HepG2 (cell line): ENCODE data around the gene BCAN. TPM values are rescaled to one million over a fixed set of nuclear protein-coding genes. Genes with fewer than 3 reads are reported as not detected.

Source experiments
- ATAC-seq: fragments of 200-7000 bp; cut with Tn5 transposase; 3 replicates; pipeline ENCODE4 v1.9.1; 2020; ENCODE audit warnings: mild to moderate bottlenecking, moderate library complexity
- BruUV-seq: library from RNA; stranded (reverse); fragments of 400-500 nt; replicated peaks from 2 replicates; lab custom pipeline; 2021; lab: Mats Ljungman, UMichigan
- CTCF ChIA-PET: fragments of 300-600 bp; formaldehyde crosslinking; extraction: SDS; loops from one replicate; lab custom pipeline; 2021; ENCODE audit warnings: low total read pairs, inconsistent platforms, low intra/inter-chr PET ratio; lab: Yijun Ruan, JAX
- POLR2A ChIA-PET: fragments of 350-600 bp; sonication (Branson Sonifier 250); formaldehyde crosslinking; loops from one replicate; lab custom pipeline; 2020; ENCODE audit warnings: antibody characterized with exemption, inconsistent platforms; lab: Yijun Ruan, JAX
- DNase-seq: peaks from one replicate; pipeline ENCODE4 v3.0.0-alpha.2; 2015; ENCODE audit warnings: low spot score
- FAIRE-seq: peaks from 3 replicates; lab custom pipeline; 2011; peaks lifted over from hg19 to GRCh38; lab: Jason Lieb, UNC
- H2AFZ ChIP-seq: one replicate; pipeline ENCODE4 v1.6.1; 2011; ENCODE audit warnings: low read length, inconsistent platforms
- H3K27ac ChIP-seq: fragments of 300-600 bp; 3 replicates; pipeline ENCODE4 v1.8.0; 2011; ENCODE audit warnings: mixed run types, mild to moderate bottlenecking, mixed read lengths, low read length, inconsistent platforms; ENCODE audit not compliant: insufficient read depth; ENCODE audit errors: extremely low read length
- H3K27me3 ChIP-seq, 2 experiments: fragments of 200-600 bp in 1 of 2; 2 replicates in 1 of 2; 3 replicates in 1 of 2; pipeline versions ENCODE4 v1.6.0 to v1.8.0; 2011; ENCODE audit warnings: low read length in 2 of 2, mild to moderate bottlenecking in 2 of 2, moderate library complexity in 2 of 2, inconsistent platforms in 1 of 2; ENCODE audit not compliant: insufficient read depth in 2 of 2, control insufficient read depth in 1 of 2
- H3K36me3 ChIP-seq, 2 experiments: fragments of 200-600 bp in 1 of 2; replicated peaks in 1 of 2; 2 replicates in 1 of 2; 3 replicates in 1 of 2; pipeline versions ENCODE4 v1.5.1 to v1.8.0; 2011; ENCODE audit warnings: low read length in 2 of 2, inconsistent platforms in 1 of 2; ENCODE audit not compliant: insufficient read depth in 2 of 2, control insufficient read depth in 1 of 2
- H3K4me1 ChIP-seq: 2 replicates; pipeline ENCODE4 v1.5.1; 2012; ENCODE audit warnings: low read length, inconsistent platforms; ENCODE audit not compliant: insufficient read depth
- H3K4me2 ChIP-seq: 2 replicates; pipeline ENCODE4 v1.6.0; 2011; ENCODE audit warnings: low read depth, low read length, inconsistent platforms
- H3K4me3 ChIP-seq, 3 experiments: fragments of 200-600 bp in 1 of 3; sonication (generic), shearing (Covaris generic) in 1 of 3; replicated peaks in 1 of 3; 2 replicates each; pipeline ENCODE4 v1.5.1; 2011 to 2016; ENCODE audit warnings: low read length in 3 of 3, inconsistent platforms in 2 of 3, low read depth in 2 of 3, mild to moderate bottlenecking in 2 of 3, control low read depth in 1 of 3, mixed read lengths in 1 of 3; ENCODE audit not compliant: insufficient read depth in 1 of 3
- H3K79me2 ChIP-seq: one replicate; pipeline ENCODE4 v1.6.1; 2011; ENCODE audit warnings: low read length, inconsistent platforms; ENCODE audit not compliant: insufficient read depth
- H3K9ac ChIP-seq: 2 replicates; pipeline ENCODE4 v1.6.0; 2011; ENCODE audit warnings: mild to moderate bottlenecking, low read depth, low read length, inconsistent platforms; ENCODE audit not compliant: insufficient read depth
- H3K9me3 ChIP-seq: 2 replicates; pipeline ENCODE4 v1.5.1; 2012; ENCODE audit warnings: mild to moderate bottlenecking, low read length
- H4K20me1 ChIP-seq: 2 replicates; pipeline ENCODE4 v1.6.0; 2011; ENCODE audit warnings: inconsistent platforms, mild to moderate bottlenecking, low read length, moderate library complexity; ENCODE audit not compliant: insufficient read depth
- ZNF558 ChIP-seq: sonication (generic); formaldehyde crosslinking; IDR thresholded peaks from 2 replicates; pipeline ENCODE4 v1.9.0; 2022; ENCODE audit warnings: mild to moderate bottlenecking, missing genetic modification reagents, borderline replicate concordance
- WGBS: methylation state at CpG from one replicate; pipeline ENCODE4 v1.1.6; 2017; ENCODE audit warnings: low lambda C conversion rate; 5-methylcytosine and 5-hydroxymethylcytosine counted together
- in situ Hi-C: cut with HindIII; loops from 2 replicates; pipeline ENCODE4 v1.10.0; 2017; ENCODE audit warnings: low pct_unique_long_range_greater_than_20kb; ENCODE audit not compliant: extremely low pct_ligation_motif_present
- intact Hi-C: fragments of 100-400 bp; cut with micrococcal nuclease; formaldehyde crosslinking; loops from one replicate; pipeline ENCODE4 v1.10.0; 2022; ENCODE audit not compliant: unreplicated experiment
- polyA plus RNA-seq, 8 experiments: library from polyadenylated mRNA; depleted of rRNA in 3 of 8; stranded (reverse) in 7 of 8; unstranded in 1 of 8; fragments of >200 nt; fragmentation: Illumina TruSeq in 4 of 8; extraction: Trizol in 4 of 8; gene quantifications; 2 replicates each; pipeline versions ENCODE4 v1.2.1 to v1.2.3, GENCODE V29; 2011 to 2016; ENCODE audit warnings: low read depth in 4 of 8, missing spikeins in 1 of 8, mixed read lengths in 1 of 8; ENCODE audit not compliant: insufficient read depth in 1 of 8
- total RNA-seq, 5 experiments: library from RNA; depleted of rRNA; stranded (reverse); fragments of >200 nt; fragmentation: Illumina TruSeq; extraction: Trizol; gene quantifications; 2 replicates each; pipeline ENCODE4 v1.2.3, GENCODE V29; 2016; ENCODE audit warnings: low read depth in 1 of 5
- TF ChIP-seq, protein P1 (sequence below): sonication (generic); formaldehyde crosslinking; IDR thresholded peaks from 2 replicates; pipeline ENCODE4 v1.5.1; 2020; ENCODE audit warnings: mild to moderate bottlenecking, missing genetic modification reagents, moderate library complexity

BCAN gene
- total and polyA plus RNA-seq, 2 of the 13 experiments (the other 11 are each of a cell fraction or from before 2014, with no cell fraction given): not detected

DNA sequence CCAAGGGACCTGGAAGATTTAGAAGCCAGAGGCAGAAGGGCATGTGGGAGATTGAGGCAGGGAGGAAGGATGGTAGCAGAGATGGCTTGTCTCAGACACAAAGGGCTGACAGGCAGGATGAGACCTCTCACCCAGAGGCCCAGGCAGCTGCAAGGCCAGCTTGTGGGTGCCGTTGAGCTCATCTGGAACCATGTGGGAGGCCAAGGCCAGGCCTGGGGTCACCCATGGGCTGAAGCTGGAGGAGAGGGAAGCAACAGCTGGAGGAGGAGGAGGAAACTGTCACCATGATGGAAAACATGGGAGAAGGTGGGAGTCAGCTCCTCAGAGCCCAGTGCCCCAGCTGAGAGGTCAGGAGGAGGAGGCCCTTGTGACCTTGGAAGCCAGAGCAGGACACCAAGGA, 57.1 kb downstream of the BCAN start:
- no peaks in the 10 kb centered on the region for H3K9me3 ChIP-seq
- no peaks in the 10 kb centered on the region for H3K79me2 ChIP-seq
- no peaks in the 10 kb centered on the region for H4K20me1 ChIP-seq
- H2AFZ ChIP-seq: no peak overlapping the region
- peaks cover 4 to 43% of the 10 kb centered on the region in 2 experiments for H3K27me3 ChIP-seq
- no peak for TF ChIP-seq ZNF558 (CRISPR knock-in tag)
- TF ChIP-seq, protein P1, sequence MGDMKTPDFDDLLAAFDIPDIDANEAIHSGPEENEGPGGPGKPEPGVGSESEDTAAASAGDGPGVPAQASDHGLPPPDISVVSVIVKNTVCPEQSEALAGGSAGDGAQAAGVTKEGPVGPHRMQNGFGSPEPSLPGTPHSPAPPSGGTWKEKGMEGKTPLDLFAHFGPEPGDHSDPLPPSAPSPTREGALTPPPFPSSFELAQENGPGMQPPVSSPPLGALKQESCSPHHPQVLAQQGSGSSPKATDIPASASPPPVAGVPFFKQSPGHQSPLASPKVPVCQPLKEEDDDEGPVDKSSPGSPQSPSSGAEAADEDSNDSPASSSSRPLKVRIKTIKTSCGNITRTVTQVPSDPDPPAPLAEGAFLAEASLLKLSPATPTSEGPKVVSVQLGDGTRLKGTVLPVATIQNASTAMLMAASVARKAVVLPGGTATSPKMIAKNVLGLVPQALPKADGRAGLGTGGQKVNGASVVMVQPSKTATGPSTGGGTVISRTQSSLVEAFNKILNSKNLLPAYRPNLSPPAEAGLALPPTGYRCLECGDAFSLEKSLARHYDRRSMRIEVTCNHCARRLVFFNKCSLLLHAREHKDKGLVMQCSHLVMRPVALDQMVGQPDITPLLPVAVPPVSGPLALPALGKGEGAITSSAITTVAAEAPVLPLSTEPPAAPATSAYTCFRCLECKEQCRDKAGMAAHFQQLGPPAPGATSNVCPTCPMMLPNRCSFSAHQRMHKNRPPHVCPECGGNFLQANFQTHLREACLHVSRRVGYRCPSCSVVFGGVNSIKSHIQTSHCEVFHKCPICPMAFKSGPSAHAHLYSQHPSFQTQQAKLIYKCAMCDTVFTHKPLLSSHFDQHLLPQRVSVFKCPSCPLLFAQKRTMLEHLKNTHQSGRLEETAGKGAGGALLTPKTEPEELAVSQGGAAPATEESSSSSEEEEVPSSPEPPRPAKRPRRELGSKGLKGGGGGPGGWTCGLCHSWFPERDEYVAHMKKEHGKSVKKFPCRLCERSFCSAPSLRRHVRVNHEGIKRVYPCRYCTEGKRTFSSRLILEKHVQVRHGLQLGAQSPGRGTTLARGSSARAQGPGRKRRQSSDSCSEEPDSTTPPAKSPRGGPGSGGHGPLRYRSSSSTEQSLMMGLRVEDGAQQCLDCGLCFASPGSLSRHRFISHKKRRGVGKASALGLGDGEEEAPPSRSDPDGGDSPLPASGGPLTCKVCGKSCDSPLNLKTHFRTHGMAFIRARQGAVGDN (CRISPR knock-in tag): 0 out of 2 replicates have a peak, but pooled peaks have one; percentile 16
- in situ Hi-C loops (loop anchor here (10.0 kb wide), 2 partner anchors 166 to 226 kb away; partner anchors contain the start of genes LRRC71 and NTRK1), intact Hi-C loops (no loop called here)
- ChIA-PET POLR2A (no interaction called here), CTCF (no interaction called here)
- no peak for FAIRE-seq
- WGBS: 0% methylated on average over 1 of the region's 1 CpG
- no peak overlapping the region for H3K4me2 ChIP-seq
- H3K4me1 ChIP-seq: peaks cover 10% of the 10 kb centered on the region
- no peak for DNase-seq
- no TSS peak for BruUV-seq
- no peak overlapping the region for H3K9ac ChIP-seq
- no peak overlapping the region for H3K4me3 ChIP-seq
- ATAC-seq: peak; percentile 17; the same call in 1 of the 3 replicates
- no peak overlapping the region for H3K27ac ChIP-seq
- H3K36me3 ChIP-seq: no peaks in the 10 kb centered on the region
